ENCODE results near the gene GPN3. TPM values are rescaled to one million over a fixed set of nuclear protein-coding genes. Genes with fewer than 3 reads are reported as not detected.

Gene GPN3
- total RNA-seq = 10 to 100 TPM in 1 of 4 donors, 1 to 10 TPM in 3; 1.4 to 14.9 (median 3.9) TPM

DNA sequence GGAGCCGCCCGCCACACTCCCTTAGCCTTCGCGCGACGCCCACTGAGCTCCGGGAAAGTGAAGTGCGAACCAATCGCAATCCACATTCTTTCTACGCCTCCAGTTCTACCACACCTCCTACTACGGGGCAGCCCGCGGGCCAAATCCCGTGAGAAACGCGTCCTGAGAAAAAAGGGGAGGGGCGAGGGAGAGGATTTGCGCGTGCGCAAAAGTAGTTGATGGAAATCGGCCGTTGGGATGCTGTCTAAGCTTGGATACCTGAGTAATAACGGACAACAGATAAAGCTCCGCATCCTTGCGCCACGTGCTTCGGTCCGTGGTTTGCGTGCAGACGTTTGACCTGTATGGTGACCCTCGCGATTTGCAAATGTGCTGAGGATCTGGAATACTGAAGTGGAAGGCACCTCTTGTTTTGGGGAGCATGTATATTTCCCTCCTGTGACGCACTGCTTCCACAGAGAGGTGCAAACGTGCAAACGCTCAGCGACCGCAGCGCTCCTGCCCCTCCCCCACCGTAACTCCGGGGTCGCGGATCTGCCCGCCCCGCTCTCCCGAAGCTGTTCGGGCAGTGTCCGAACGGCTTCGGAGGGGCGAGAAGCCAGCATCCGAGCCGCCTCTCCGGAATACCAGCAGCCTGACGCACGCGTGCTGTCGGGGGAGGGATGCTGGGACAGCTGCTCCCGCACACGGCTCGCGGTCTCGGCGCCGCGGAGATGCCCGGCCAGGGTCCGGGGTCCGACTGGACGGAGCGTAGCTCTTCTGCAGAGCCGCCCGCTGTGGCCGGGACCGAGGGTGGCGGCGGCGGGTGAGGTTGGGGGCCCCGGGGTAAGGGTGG is at the start of gene GPN3, which contains the start of gene FAM216A:
TSS of gene GPN3 (minus strand) at position 44 of the 835 bp plus-strand sequence. CDS start 54 bp downstream, outside the sequence.
TSS of gene FAM216A (plus strand) at position 632 of the 835 bp plus-strand sequence. CDS start at position 663, 31 bp downstream.
- H3K27ac ChIP-seq = peak within 1 kb of the TSS; percentile 88 to 98 (median 92)
- TF ChIP-seq, protein P1, sequence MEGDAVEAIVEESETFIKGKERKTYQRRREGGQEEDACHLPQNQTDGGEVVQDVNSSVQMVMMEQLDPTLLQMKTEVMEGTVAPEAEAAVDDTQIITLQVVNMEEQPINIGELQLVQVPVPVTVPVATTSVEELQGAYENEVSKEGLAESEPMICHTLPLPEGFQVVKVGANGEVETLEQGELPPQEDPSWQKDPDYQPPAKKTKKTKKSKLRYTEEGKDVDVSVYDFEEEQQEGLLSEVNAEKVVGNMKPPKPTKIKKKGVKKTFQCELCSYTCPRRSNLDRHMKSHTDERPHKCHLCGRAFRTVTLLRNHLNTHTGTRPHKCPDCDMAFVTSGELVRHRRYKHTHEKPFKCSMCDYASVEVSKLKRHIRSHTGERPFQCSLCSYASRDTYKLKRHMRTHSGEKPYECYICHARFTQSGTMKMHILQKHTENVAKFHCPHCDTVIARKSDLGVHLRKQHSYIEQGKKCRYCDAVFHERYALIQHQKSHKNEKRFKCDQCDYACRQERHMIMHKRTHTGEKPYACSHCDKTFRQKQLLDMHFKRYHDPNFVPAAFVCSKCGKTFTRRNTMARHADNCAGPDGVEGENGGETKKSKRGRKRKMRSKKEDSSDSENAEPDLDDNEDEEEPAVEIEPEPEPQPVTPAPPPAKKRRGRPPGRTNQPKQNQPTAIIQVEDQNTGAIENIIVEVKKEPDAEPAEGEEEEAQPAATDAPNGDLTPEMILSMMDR (IDR thresholded peaks at IDR 0.05) = peak in 1 of 6 experiments; percentile 1
- peak; percentile 3 to 72 for TF ChIP-seq POLR2A (IDR thresholded peaks at IDR 0.05)
- H3K4me3 ChIP-seq = peak within 1 kb of the TSS; percentile 57 to 86 (median 70)
- H3K9me3 ChIP-seq = no peaks in the 10 kb centered on the region
- H3K27me3 ChIP-seq = no peaks in the 10 kb centered on the region
- DNase-seq = peak; percentile 96 to 98 (median 96)
- H3K4me1 ChIP-seq = peaks cover 0 to 14% (median 6%) of the 10 kb centered on the region in 4 donors
- peaks cover 0 to 11% (median 0%) of the 10 kb centered on the region in 3 donors for H3K36me3 ChIP-seq

DNA sequence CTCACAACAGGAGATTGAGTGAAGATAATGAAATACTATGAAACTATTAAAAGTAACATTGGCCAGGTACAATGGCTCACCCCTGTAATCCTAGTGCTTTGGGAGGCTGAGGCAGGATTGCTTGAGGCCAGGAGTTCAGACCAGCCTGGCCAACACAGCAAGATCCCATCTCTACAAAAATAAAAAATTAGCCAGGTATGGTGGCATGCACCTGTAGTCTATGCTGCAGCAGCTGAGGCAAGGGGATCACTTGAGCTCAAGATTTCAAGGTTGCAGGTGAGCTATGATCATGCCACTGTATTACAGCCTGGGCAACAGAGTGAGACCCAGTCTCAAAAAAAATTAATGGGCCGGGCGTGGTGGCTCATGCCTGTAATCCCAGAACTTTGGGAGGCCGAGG is 48.9 kb upstream of the GPN3 start:
- no peak for DNase-seq
- TF ChIP-seq POLR2A (IDR thresholded peaks at IDR 0.05) = no peak
- TF ChIP-seq, protein P1 (IDR thresholded peaks at IDR 0.05) = no peak
- Histone ChIP-seq H3K27me3 (no peaks in the 10 kb centered on the region), H3K4me1 (no peaks in the 10 kb centered on the region), H3K27ac (no peak overlapping the region), H3K4me3 (no peak overlapping the region), H3K9me3 (no peaks in the 10 kb centered on the region), H3K36me3 (no peaks in the 10 kb centered on the region)

DNA sequence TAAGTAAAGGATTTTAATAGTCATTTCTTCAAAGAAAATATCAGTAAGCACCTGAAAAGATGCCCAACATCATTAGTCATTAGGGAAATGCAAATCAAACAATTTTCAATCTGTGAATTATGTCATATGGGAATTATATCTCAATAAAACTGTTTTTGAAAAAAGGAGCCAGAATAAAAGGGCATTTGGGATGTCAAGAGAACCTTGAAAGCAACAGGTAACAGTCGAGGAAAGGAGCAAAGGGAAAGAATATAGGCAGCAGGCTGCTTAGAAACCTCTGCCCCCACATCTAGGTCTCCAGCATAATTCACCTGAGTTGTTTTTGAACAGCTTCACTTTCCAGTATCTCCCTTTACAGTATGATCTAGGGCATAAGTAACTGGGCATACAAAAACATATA is 46.3 kb upstream of the GPN3 start:
- Histone ChIP-seq H3K9me3 (no peaks in the 10 kb centered on the region), H3K4me1 (no peaks in the 10 kb centered on the region), H3K4me3 (no peak overlapping the region), H3K27me3 (no peaks in the 10 kb centered on the region), H3K36me3 (no peaks in the 10 kb centered on the region), H3K27ac (no peak overlapping the region)
- TF ChIP-seq POLR2A (IDR thresholded peaks at IDR 0.05) = no peak
- TF ChIP-seq, protein P1 (IDR thresholded peaks at IDR 0.05) = no peak
- no peak for DNase-seq

DNA sequence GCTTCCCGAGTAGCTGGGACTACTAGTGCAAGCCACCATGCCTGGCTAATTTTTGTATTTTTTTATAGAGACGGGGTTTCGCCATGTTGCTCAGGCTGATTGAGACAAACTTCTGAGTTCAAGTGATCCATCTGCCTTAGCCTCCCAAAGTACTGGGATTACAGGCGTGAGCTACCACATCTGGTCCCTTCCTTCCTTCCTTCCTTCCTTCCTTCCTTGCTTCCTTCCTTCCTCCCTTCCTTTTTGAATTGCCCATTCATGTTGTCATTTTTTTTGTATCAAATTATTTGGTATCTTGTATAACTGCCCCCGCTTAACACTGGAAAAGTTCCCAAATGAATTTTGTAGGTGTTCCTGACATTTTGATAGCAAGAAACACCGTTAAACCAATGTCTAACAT is 45.8 kb upstream of the GPN3 start:
- DNase-seq = no peak
- Histone ChIP-seq H3K27me3 (no peaks in the 10 kb centered on the region), H3K27ac (no peak overlapping the region), H3K9me3 (no peaks in the 10 kb centered on the region), H3K4me1 (no peaks in the 10 kb centered on the region), H3K4me3 (no peak overlapping the region), H3K36me3 (no peaks in the 10 kb centered on the region)
- no peak for TF ChIP-seq POLR2A (IDR thresholded peaks at IDR 0.05)
- TF ChIP-seq, protein P1 (IDR thresholded peaks at IDR 0.05) = no peak

DNA sequence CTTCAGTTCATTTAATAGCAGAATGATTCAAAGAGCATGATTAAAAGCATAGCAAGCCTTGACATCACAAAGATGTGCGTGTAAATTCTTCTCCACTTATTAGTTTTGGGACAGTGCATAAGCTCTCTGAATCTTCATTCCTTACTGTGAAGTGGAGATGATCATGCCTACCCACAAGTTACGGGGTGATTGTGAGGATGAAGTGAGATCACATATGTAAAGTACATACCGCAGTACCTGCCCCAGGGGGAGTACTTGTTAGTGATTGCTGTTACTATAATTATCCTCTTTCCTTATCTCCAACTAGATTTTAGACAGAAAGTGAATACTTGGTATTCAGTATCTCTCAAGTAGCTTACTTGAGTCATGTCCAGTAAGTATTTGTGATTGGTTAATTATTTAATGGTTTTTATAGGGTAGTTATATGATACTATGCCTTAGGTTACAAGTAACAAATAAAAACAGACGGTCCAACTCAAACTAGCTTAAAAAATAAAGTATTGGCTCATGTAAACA is 40.1 kb upstream of the GPN3 start:
- DNase-seq = no peak
- Histone ChIP-seq H3K36me3 (no peaks in the 10 kb centered on the region), H3K4me1 (no peaks in the 10 kb centered on the region), H3K9me3 (no peaks in the 10 kb centered on the region), H3K27ac (no peak overlapping the region), H3K27me3 (no peaks in the 10 kb centered on the region), H3K4me3 (no peak overlapping the region)
- TF ChIP-seq, protein P1 (IDR thresholded peaks at IDR 0.05) = no peak
- no peak for TF ChIP-seq POLR2A (IDR thresholded peaks at IDR 0.05)
